ENCODE measurements around the gene CHCHD10.

GRCh38 chr22:23763954-23764353 is 3.8 kb downstream of the CHCHD10 start:
- TF ChIP-seq POLR2A (IDR thresholded peaks at IDR 0.05) (no peak), CTCF (IDR thresholded peaks at IDR 0.05 in 8 of 11, conservative IDR thresholded peaks at IDR 0.05 in 3 of 11) (no peak)

Data from spleen (tissue), 7 donors.